ENCODE results near the gene MME. TPM values are rescaled to one million over a fixed set of nuclear protein-coding genes. Genes with fewer than 3 reads are reported as not detected.

Gene MME
- total RNA-seq, 1 experiment from 2014 or later, result 1.6 TPM

GRCh38 chr3:155103686-155104085, 23.6 kb downstream of the MME start:
- ATAC-seq, result no peak
- H3K9me3 ChIP-seq (ENCODE audit: control insufficient read depth, insufficient read depth, low read depth, low read length), result no peaks in the 10 kb centered on the region
- POLR2A ChIA-PET, result no interaction called here
- H3K4me3 ChIP-seq (ENCODE audit: low read depth in 2 of 2, low read length in 2 of 2), result no peak overlapping the region
- in situ Hi-C loops (cut with HindIII; ENCODE audit: low pct_unique_long_range_greater_than_20kb, low sequenced_read_pairs) (no loop called here), intact Hi-C loops (cut with micrococcal nuclease; ENCODE audit: unreplicated experiment) (no loop called here)
- TF ChIP-seq POLR2AphosphoS5 (IDR thresholded peaks at IDR 0.05; ENCODE audit: low read depth, low read length) (no peak), CTCF (IDR thresholded peaks at IDR 0.05) (no peak), TCF7L2 (IDR thresholded peaks at IDR 0.05; ENCODE audit: low read depth, low read length) (no peak), SIN3A (IDR thresholded peaks at IDR 0.05; ENCODE audit: borderline replicate concordance, insufficient read depth, low read depth, low read length) (no peak)
- TF ChIP-seq, protein P1, sequence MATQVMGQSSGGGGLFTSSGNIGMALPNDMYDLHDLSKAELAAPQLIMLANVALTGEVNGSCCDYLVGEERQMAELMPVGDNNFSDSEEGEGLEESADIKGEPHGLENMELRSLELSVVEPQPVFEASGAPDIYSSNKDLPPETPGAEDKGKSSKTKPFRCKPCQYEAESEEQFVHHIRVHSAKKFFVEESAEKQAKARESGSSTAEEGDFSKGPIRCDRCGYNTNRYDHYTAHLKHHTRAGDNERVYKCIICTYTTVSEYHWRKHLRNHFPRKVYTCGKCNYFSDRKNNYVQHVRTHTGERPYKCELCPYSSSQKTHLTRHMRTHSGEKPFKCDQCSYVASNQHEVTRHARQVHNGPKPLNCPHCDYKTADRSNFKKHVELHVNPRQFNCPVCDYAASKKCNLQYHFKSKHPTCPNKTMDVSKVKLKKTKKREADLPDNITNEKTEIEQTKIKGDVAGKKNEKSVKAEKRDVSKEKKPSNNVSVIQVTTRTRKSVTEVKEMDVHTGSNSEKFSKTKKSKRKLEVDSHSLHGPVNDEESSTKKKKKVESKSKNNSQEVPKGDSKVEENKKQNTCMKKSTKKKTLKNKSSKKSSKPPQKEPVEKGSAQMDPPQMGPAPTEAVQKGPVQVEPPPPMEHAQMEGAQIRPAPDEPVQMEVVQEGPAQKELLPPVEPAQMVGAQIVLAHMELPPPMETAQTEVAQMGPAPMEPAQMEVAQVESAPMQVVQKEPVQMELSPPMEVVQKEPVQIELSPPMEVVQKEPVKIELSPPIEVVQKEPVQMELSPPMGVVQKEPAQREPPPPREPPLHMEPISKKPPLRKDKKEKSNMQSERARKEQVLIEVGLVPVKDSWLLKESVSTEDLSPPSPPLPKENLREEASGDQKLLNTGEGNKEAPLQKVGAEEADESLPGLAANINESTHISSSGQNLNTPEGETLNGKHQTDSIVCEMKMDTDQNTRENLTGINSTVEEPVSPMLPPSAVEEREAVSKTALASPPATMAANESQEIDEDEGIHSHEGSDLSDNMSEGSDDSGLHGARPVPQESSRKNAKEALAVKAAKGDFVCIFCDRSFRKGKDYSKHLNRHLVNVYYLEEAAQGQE (IDR thresholded peaks at IDR 0.05; ENCODE audit: insufficient read depth in 1 of 2, low read depth in 2 of 2, low read length in 1 of 2), result no peak
- H3K4me1 ChIP-seq (ENCODE audit: control insufficient read depth, insufficient read depth, low read length), result no peaks in the 10 kb centered on the region
- no peaks in the 10 kb centered on the region for H3K36me3 ChIP-seq (ENCODE audit: control insufficient read depth, insufficient read depth, low read length)
- CTCF ChIA-PET, result no interaction called here
- no peak for DNase-seq (ENCODE audit: low read depth, low spot score)
- no TSS peak for BruUV-seq (replicated peaks)
- no peaks in the 10 kb centered on the region for H3K27me3 ChIP-seq (ENCODE audit: control insufficient read depth, insufficient read depth, low read length)
- no peak overlapping the region for H3K27ac ChIP-seq (ENCODE audit: low read length)

DNA sequence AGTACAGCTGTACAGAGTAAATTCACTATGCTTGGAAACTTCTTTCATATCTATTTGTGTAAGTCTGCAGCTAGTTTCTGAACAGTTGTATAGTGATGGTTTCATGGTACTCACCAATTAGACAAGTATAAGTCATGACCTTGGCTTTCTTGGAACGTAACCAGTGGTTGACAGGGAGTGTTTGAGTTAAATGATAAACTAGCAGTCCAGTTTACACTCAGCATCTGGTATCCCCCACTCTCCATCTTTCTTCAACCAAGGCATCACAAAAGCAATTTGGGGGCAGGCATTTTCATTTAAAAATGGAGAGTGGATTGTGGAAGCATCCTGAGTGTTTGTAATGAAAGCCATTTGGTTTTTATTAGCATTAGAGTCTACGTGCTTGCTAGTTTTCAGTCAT, 26.0 kb downstream of the MME start:
- no peak overlapping the region for H3K27ac ChIP-seq (ENCODE audit: low read length)
- BruUV-seq (replicated peaks), result no TSS peak
- no peaks in the 10 kb centered on the region for H3K9me3 ChIP-seq (ENCODE audit: control insufficient read depth, insufficient read depth, low read depth, low read length)
- intact Hi-C loops (cut with micrococcal nuclease; ENCODE audit: unreplicated experiment) (no loop called here), in situ Hi-C loops (cut with HindIII; ENCODE audit: low pct_unique_long_range_greater_than_20kb, low sequenced_read_pairs) (no loop called here)
- POLR2A ChIA-PET, result no interaction called here
- no peaks in the 10 kb centered on the region for H3K4me1 ChIP-seq (ENCODE audit: control insufficient read depth, insufficient read depth, low read length)
- TF ChIP-seq TCF7L2 (IDR thresholded peaks at IDR 0.05; ENCODE audit: low read depth, low read length) (no peak), SIN3A (IDR thresholded peaks at IDR 0.05; ENCODE audit: borderline replicate concordance, insufficient read depth, low read depth, low read length) (no peak)
- TF ChIP-seq, protein P1 (IDR thresholded peaks at IDR 0.05; ENCODE audit: insufficient read depth in 1 of 2, low read depth in 2 of 2, low read length in 1 of 2), result no peak
- H3K36me3 ChIP-seq (ENCODE audit: control insufficient read depth, insufficient read depth, low read length), result no peaks in the 10 kb centered on the region
- no peaks in the 10 kb centered on the region for H3K27me3 ChIP-seq (ENCODE audit: control insufficient read depth, insufficient read depth, low read length)
- CTCF ChIA-PET, result no interaction called here
- H3K4me3 ChIP-seq (ENCODE audit: low read depth in 2 of 2, low read length in 2 of 2), result no peak overlapping the region
- DNase-seq (ENCODE audit: low read depth, low spot score) (no peak), ATAC-seq (no peak)

Measured in Panc1 (cell line).